Endothelial cell of umbilical vein (primary cell): ENCODE measurements around the gene PAQR7. TPM values are rescaled to one million over a fixed set of nuclear protein-coding genes. Genes with fewer than 3 reads are reported as not detected.

Experiments used
- BruUV-seq: library from RNA; stranded (reverse); fragments of 400-500 nt; replicated peaks from 2 replicates; lab custom pipeline; 2021; lab: Mats Ljungman, UMichigan
- CTCF ChIA-PET: fragments of 300-600, 350-600 bp; sonication (Branson Sonifier 250); formaldehyde crosslinking; loops from one replicate; lab custom pipeline; 2021; ENCODE audit warnings: antibody characterized with exemption, inconsistent platforms; lab: Charles Lee
- POLR2A ChIA-PET: fragments of 300-600, 350-600 bp; sonication (Branson Sonifier 250); formaldehyde crosslinking; loops from one replicate; lab custom pipeline; 2021; ENCODE audit warnings: antibody characterized with exemption, inconsistent platforms; lab: Charles Lee
- DNase-seq: peaks from one replicate; pipeline ENCODE4 v3.0.0-alpha.2; 2011; ENCODE audit warnings: low read depth, low spot score
- FAIRE-seq: peaks from 2 replicates; lab custom pipeline; 2011; peaks lifted over from hg19 to GRCh38; lab: Jason Lieb, UNC
- H2AFZ ChIP-seq: 2 replicates; pipeline ENCODE4 v1.6.0; 2012; ENCODE audit warnings: low read depth, low read length, control low read depth, inconsistent platforms
- H3K27ac ChIP-seq: 2 replicates; pipeline ENCODE4 v1.5.1; 2011; ENCODE audit warnings: low read depth, mild to moderate bottlenecking, control low read depth, low read length, moderate library complexity; ENCODE audit not compliant: insufficient read depth
- H3K27me3 ChIP-seq, 2 experiments: 2 replicates each; pipeline versions ENCODE4 v1.6.0 to v1.6.1; 2011; ENCODE audit warnings: low read length in 2 of 2, mixed read lengths in 1 of 2; ENCODE audit not compliant: control insufficient read depth in 2 of 2, insufficient read depth in 2 of 2
- H3K36me3 ChIP-seq, 2 experiments: 2 replicates in 1 of 2; 3 replicates in 1 of 2; pipeline ENCODE4 v1.5.1; 2011; ENCODE audit warnings: low read length in 2 of 2, mild to moderate bottlenecking in 1 of 2, moderate library complexity in 1 of 2; ENCODE audit not compliant: control insufficient read depth in 2 of 2, insufficient read depth in 2 of 2; ENCODE audit errors: extremely low read depth in 1 of 2
- H3K4me1 ChIP-seq: 3 replicates; pipeline ENCODE4 v1.5.1; 2011; ENCODE audit warnings: mild to moderate bottlenecking, low read length; ENCODE audit not compliant: control insufficient read depth, insufficient read depth; ENCODE audit errors: extremely low read depth
- H3K4me2 ChIP-seq: 2 replicates; pipeline ENCODE4 v1.6.1; 2011; ENCODE audit warnings: low read length, control low read depth, mixed read lengths; ENCODE audit not compliant: insufficient read depth
- H3K4me3 ChIP-seq, 3 experiments: fragments of 200-600 bp in 1 of 3; sonication (generic), shearing (Covaris generic) in 1 of 3; replicated peaks in 1 of 3; 2 replicates each; pipeline ENCODE4 v1.5.1; 2011 to 2016; ENCODE audit warnings: control low read depth in 3 of 3, low read length in 3 of 3, mild to moderate bottlenecking in 2 of 3, inconsistent platforms in 1 of 3, low read depth in 1 of 3, moderate library complexity in 1 of 3; ENCODE audit not compliant: insufficient read depth in 1 of 3
- H3K79me2 ChIP-seq: 2 replicates; pipeline ENCODE4 v1.6.0; 2012; ENCODE audit warnings: low read length, inconsistent platforms; ENCODE audit not compliant: control insufficient read depth, insufficient read depth
- H3K9ac ChIP-seq: replicated peaks from 2 replicates; pipeline ENCODE3; 2011; ENCODE audit warnings: low read length, control low read depth; ENCODE audit not compliant: insufficient read depth; ENCODE audit errors: extremely low read depth
- H3K9me1 ChIP-seq: replicated peaks from 3 replicates; pipeline ENCODE4 v1.6.0; 2011; ENCODE audit warnings: mild to moderate bottlenecking, low read length; ENCODE audit not compliant: control insufficient read depth, insufficient read depth; ENCODE audit errors: extremely low read depth
- H3K9me3 ChIP-seq: replicated peaks from 2 replicates; pipeline ENCODE4 v1.5.1; 2012; ENCODE audit warnings: low read length, inconsistent platforms; ENCODE audit not compliant: control insufficient read depth, insufficient read depth
- H4K20me1 ChIP-seq: replicated peaks from 2 replicates; pipeline ENCODE3; 2011; ENCODE audit warnings: mild to moderate bottlenecking, low read length; ENCODE audit not compliant: control insufficient read depth, insufficient read depth; ENCODE audit errors: extremely low read depth
- CTCF ChIP-seq, 2 donors: IDR thresholded peaks; 1 replicate in 1 of 2; 2 replicates in 1 of 2; pipeline ENCODE4 v1.5.1; 2011; ENCODE audit warnings: low read length in 2 of 2, mild to moderate bottlenecking in 2 of 2, moderate library complexity in 2 of 2, control low read depth in 1 of 2, inconsistent platforms in 1 of 2, low read depth in 1 of 2; ENCODE audit not compliant: insufficient read depth in 1 of 2; ENCODE audit errors: extremely low read depth in 1 of 2
- EZH2 ChIP-seq: IDR thresholded peaks from 2 replicates; pipeline ENCODE4 v1.6.1; 2012; ENCODE audit warnings: borderline replicate concordance, low read depth, mild to moderate bottlenecking, moderate library complexity, low read length, inconsistent platforms; ENCODE audit not compliant: severe bottlenecking
- FOS ChIP-seq: IDR thresholded peaks from 2 replicates; pipeline ENCODE4 v1.6.1; 2011; ENCODE audit warnings: mild to moderate bottlenecking, low read length, moderate library complexity, borderline replicate concordance; ENCODE audit not compliant: insufficient read depth
- GATA2 ChIP-seq: IDR thresholded peaks from 2 replicates; pipeline ENCODE4 v1.7.0; 2011; ENCODE audit warnings: low read depth, mild to moderate bottlenecking, moderate library complexity, mixed read lengths, low read length; ENCODE audit not compliant: insufficient read length, insufficient read depth
- JUN ChIP-seq: IDR thresholded peaks from 2 replicates; pipeline ENCODE4 v1.6.1; 2011; ENCODE audit warnings: borderline replicate concordance, low read depth; ENCODE audit not compliant: insufficient read length, insufficient read depth
- MYC ChIP-seq: IDR thresholded peaks from one replicate; pipeline ENCODE4 v1.6.1; 2011; ENCODE audit warnings: mild to moderate bottlenecking, low read depth, low read length
- POLR2A ChIP-seq: IDR thresholded peaks from 2 replicates; pipeline ENCODE4 v1.6.1; 2012; ENCODE audit warnings: low read depth, mild to moderate bottlenecking, control low read depth, low read length
- POLR2AphosphoS5 ChIP-seq: IDR thresholded peaks from 2 replicates; pipeline ENCODE4 v1.6.1; 2012; ENCODE audit warnings: low read depth, mild to moderate bottlenecking, control low read depth, low read length, moderate library complexity; ENCODE audit not compliant: insufficient read depth
- dilution Hi-C: fragments of 300-500 bp; cut with MboI; formaldehyde crosslinking; loops from one replicate; pipeline ENCODE4 v1.15.0; 2019; ENCODE audit warnings: low sequenced_read_pairs; ENCODE audit not compliant: extremely low pct_ligation_motif_present
- intact Hi-C: fragments of 100-400 bp; cut with micrococcal nuclease; formaldehyde crosslinking; loops from one replicate; pipeline ENCODE4 v1.10.0; 2022
- polyA plus RNA-seq, 4 experiments: library from polyadenylated mRNA; depleted of rRNA in 3 of 4; stranded (reverse) in 3 of 4; unstranded in 1 of 4; fragments of >200 nt; gene quantifications; 2 replicates each; pipeline versions ENCODE4 v1.2.1 to v1.2.3, GENCODE V29; 2011 to 2012; ENCODE audit warnings: missing spikeins in 1 of 4
- total RNA-seq: library from RNA; stranded (reverse); gene quantifications from 2 replicates; pipeline ENCODE4 v1.2.3, GENCODE V29; 2021
- TF ChIP-seq, protein P1 (sequence below): IDR thresholded peaks from 2 replicates; pipeline ENCODE4 v1.6.1; 2011; ENCODE audit not compliant: insufficient read depth, insufficient read length

Gene PAQR7
- total and polyA plus RNA-seq, 2 donors (not counting 3 experiments of a cell fraction or from before 2014, with no cell fraction given): 8.4 to 10.8 TPM

DNA sequence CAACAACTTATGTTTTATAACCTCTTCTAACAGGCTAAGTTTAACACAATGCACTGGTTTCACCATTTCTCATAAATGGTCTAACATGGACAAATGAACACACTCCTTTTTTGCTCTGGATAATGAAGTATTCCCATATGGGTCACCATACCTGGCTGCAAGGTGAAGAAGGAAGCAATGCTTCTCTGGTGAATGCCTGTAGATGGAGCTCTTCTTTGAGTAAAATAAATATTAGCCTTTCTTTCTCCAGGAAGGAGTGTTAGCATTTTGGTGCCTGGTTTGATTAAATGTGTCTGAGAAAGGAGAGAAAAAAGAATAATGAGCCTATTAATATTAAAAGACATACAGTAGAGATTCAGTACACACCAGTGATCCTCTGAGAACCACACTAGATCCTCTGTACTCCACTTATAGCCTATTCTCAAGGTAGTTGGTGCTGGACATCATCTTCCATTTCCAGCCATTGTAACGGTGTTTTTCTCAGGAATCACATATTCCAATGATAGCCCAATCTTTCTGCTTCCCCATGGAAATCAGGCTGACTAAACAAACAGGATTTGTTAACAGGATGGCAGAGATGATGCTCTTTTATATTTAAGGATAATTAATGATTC, 38.1 kb downstream of the PAQR7 start:
- CTCF ChIA-PET: interaction anchor here (0.6 to 1.5 kb wide), 12 partner anchors 8 to 162 kb away, joined by 3 to 8 read pairs (median 3); partner anchors contain the start of genes MTFR1L, PAFAH2 and PAQR7
- no peaks in the 10 kb centered on the region for H3K9me1 ChIP-seq
- H3K36me3 ChIP-seq: peaks cover 4 to 7% of the 10 kb centered on the region in 2 experiments
- H2AFZ ChIP-seq: no peak overlapping the region
- no peak overlapping the region for H3K27ac ChIP-seq
- no TSS peak for BruUV-seq
- no peak overlapping the region for H3K9ac ChIP-seq
- H3K4me2 ChIP-seq: no peak overlapping the region
- H3K4me3 ChIP-seq: no peak overlapping the region
- H3K27me3 ChIP-seq: no peaks in the 10 kb centered on the region
- no peak for FAIRE-seq
- POLR2A ChIA-PET: interaction anchor here (1.5 kb wide), 1 partner anchor 160 kb away, joined by 5 read pairs; the partner anchor contains the start of gene PAFAH2
- DNase-seq: no peak
- no peaks in the 10 kb centered on the region for H3K9me3 ChIP-seq
- intact Hi-C loops (loop anchor here (1.0 kb wide), 1 partner anchor 161 kb away; the partner anchor contains the start of gene PAFAH2), dilution Hi-C loops (no loop called here)
- H3K4me1 ChIP-seq: no peaks in the 10 kb centered on the region
- TF ChIP-seq MYC (no peak), POLR2A (no peak), EZH2 (no peak), FOS (no peak), POLR2AphosphoS5 (no peak), GATA2 (no peak), JUN (no peak), CTCF (IDR thresholded peaks at IDR 0.05; ENCODE audit: extremely low read depth in 1 of 2, insufficient read depth in 1 of 2, low read depth in 1 of 2, low read length in 2 of 2) (no peak)
- TF ChIP-seq, protein P1, sequence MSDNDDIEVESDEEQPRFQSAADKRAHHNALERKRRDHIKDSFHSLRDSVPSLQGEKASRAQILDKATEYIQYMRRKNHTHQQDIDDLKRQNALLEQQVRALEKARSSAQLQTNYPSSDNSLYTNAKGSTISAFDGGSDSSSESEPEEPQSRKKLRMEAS: no peak
- H4K20me1 ChIP-seq: no peaks in the 10 kb centered on the region
- H3K79me2 ChIP-seq: no peaks in the 10 kb centered on the region
